WTC11 (cell line): Measurements from ENCODE around the gene ADORA2B. TPM values are rescaled to one million over a fixed set of nuclear protein-coding genes. Genes with fewer than 3 reads are reported as not detected.

Source experiments
- ATAC-seq: fragments of 200-7000 bp; cut with Tn5 transposase; 2 replicates; pipeline ENCODE4 v1.10.0; 2021; ENCODE audit warnings: mild to moderate bottlenecking, moderate library complexity
- CTCF ChIA-PET: fragments of 300-600 bp; sonication (Branson Sonifier 250); formaldehyde crosslinking; loops from one replicate; lab custom pipeline; 2021; ENCODE audit warnings: antibody characterized with exemption; lab: Charles Lee
- POLR2A ChIA-PET: fragments of 350-600 bp; sonication (Branson Sonifier 250); formaldehyde crosslinking; loops from one replicate; lab custom pipeline; 2021; ENCODE audit warnings: antibody characterized with exemption; lab: Charles Lee
- DNase-seq: peaks from one replicate; pipeline ENCODE4 v3.0.0; 2021; ENCODE audit warnings: low spot score
- H3K27ac Mint-ChIP-seq: 2 replicates; pipeline ENCODE4 v1.8.0; 2021; ENCODE audit warnings: mixed read lengths
- H3K27me3 Mint-ChIP-seq: 2 replicates; pipeline ENCODE4 v1.8.0; 2021; ENCODE audit warnings: low read depth, mild to moderate bottlenecking, moderate library complexity, mixed read lengths
- H3K36me3 Mint-ChIP-seq: 2 replicates; pipeline ENCODE4 v1.8.0; 2021; ENCODE audit warnings: mixed read lengths
- H3K4me1 Mint-ChIP-seq: 2 replicates; pipeline ENCODE4 v1.8.0; 2022; ENCODE audit warnings: mixed read lengths
- H3K4me3 Mint-ChIP-seq: 2 replicates; pipeline ENCODE4 v1.8.0; 2021; ENCODE audit warnings: mild to moderate bottlenecking, moderate library complexity, mixed read lengths
- H3K9me3 Mint-ChIP-seq: 2 replicates; pipeline ENCODE4 v1.8.0; 2021; ENCODE audit warnings: mixed read lengths
- ATF3 ChIP-seq: sonication (generic); formaldehyde crosslinking; conservative IDR thresholded peaks from 2 replicates; pipeline ENCODE4 v1.8.1; 2022; ENCODE audit warnings: mild to moderate bottlenecking, missing genetic modification reagents
- CREB1 ChIP-seq: sonication (generic); formaldehyde crosslinking; IDR thresholded peaks from 2 replicates; pipeline ENCODE4 v1.8.0; 2023; ENCODE audit warnings: mild to moderate bottlenecking, missing genetic modification reagents
- FOXP4 ChIP-seq: sonication (generic); formaldehyde crosslinking; IDR thresholded peaks from 2 replicates; pipeline ENCODE4 v1.8.0; 2022; ENCODE audit warnings: mild to moderate bottlenecking, missing genetic modification reagents
- MLX ChIP-seq: sonication (generic); formaldehyde crosslinking; IDR thresholded peaks from 2 replicates; pipeline ENCODE4 v1.8.1; 2023; ENCODE audit warnings: mild to moderate bottlenecking, missing genetic modification reagents, moderate library complexity
- PRRX2 ChIP-seq: fragments of 250-450 bp; sonication (Bioruptor Pico); IDR thresholded peaks from 2 replicates; pipeline ENCODE4 v1.8.0; 2021; ENCODE audit warnings: mild to moderate bottlenecking
- ZNF232 ChIP-seq: sonication (generic); formaldehyde crosslinking; IDR thresholded peaks from 2 replicates; pipeline ENCODE4 v1.8.0; 2022; ENCODE audit warnings: mild to moderate bottlenecking, missing genetic modification reagents
- ZNF263 ChIP-seq: sonication (generic); formaldehyde crosslinking; IDR thresholded peaks from 2 replicates; pipeline ENCODE4 v1.8.1; 2022; ENCODE audit warnings: low read depth, mild to moderate bottlenecking, moderate library complexity, missing genetic modification reagents
- ZNF512 ChIP-seq: sonication (generic); formaldehyde crosslinking; IDR thresholded peaks from 2 replicates; pipeline ENCODE4 v1.8.1; 2022; ENCODE audit warnings: missing genetic modification reagents, borderline replicate concordance
- total RNA-seq: library from RNA; stranded (reverse); gene quantifications from 3 replicates; pipeline ENCODE4 v1.2.3, GENCODE V29; 2021

ADORA2B gene
- total RNA-seq, 1 experiment from 2014 or later: 4.2 TPM

DNA sequence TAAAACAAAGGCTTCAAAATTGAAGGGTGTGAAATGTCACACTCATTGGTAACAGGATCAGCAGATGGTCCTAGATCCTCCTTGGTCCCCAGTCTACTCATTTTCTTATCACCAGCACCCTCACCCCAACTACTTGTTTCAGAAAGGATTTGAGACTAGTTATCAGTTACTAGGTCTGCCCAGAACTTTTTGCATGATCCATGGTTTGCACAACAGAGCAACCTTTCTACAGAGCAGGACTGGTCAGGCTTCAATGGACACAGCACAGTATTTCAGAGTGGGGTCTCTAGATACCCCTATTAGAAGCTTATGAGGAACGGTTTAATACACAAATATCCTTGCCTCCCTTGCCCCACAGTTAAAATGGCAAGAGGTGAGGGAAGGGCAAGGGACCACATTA, 80.3 kb downstream of the ADORA2B start:
- Mint-ChIP-seq H3K4me3 (no peak overlapping the region), H3K4me1 (no peaks in the 10 kb centered on the region), H3K9me3 (no peaks in the 10 kb centered on the region), H3K27ac (no peak overlapping the region), H3K36me3 (peaks cover 70% of the 10 kb centered on the region), H3K27me3 (no peaks in the 10 kb centered on the region)
- TF ChIP-seq PRRX2 (CRISPR knock-in tag): no peak
- no peak for TF ChIP-seq ZNF512 (CRISPR knock-in tag)
- TF ChIP-seq ZNF263 (CRISPR knock-in tag): no peak
- TF ChIP-seq FOXP4 (CRISPR knock-in tag): no peak
- no peak for TF ChIP-seq MLX (CRISPR knock-in tag)
- no peak for TF ChIP-seq ZNF232 (CRISPR knock-in tag)
- no peak for TF ChIP-seq CREB1 (CRISPR knock-in tag)
- no peak for TF ChIP-seq ATF3 (CRISPR knock-in tag)
- ATAC-seq (no peak), DNase-seq (no peak)
- ChIA-PET POLR2A (no interaction called here), CTCF (no interaction called here)

Other genes starting within 250 kb of the ADORA2B start
- 61.3 to 83.6 TPM (median 66.8 TPM) in 3 replicates for gene ZNF286A, start 245.4 kb upstream of the ADORA2B start, total RNA-seq
- gene TBC1D26, start 212.8 kb upstream of the ADORA2B start, total RNA-seq: 2.2 to 3.6 TPM (median 3.5 TPM) in 3 replicates
- gene ZSWIM7, start 54.6 kb downstream of the ADORA2B start, total RNA-seq: 41.1 to 41.7 TPM (median 41.3 TPM) in 3 replicates
- 55.3 to 60.0 TPM (median 58.0 TPM) in 3 replicates for gene TTC19, start 54.7 kb downstream of the ADORA2B start, total RNA-seq